Activated naive CD4-positive, alpha-beta T cell treated with anti-CD3 and anti-CD28 coated beads for 36 hours (primary cell): ENCODE results near the gene CFAP61. TPM values are rescaled to one million over a fixed set of nuclear protein-coding genes. Genes with fewer than 3 reads are reported as not detected.

ENCODE experiments used
- CTCF ChIA-PET: fragments of 350-600 bp; sonication (Branson Sonifier 250); formaldehyde crosslinking; loops from one replicate; lab custom pipeline; 2021; ENCODE audit warnings: antibody characterized with exemption; lab: Charles Lee
- DNase-seq: peaks from one replicate; pipeline ENCODE4 v3.0.0-alpha.2; 2020
- H3K27ac Mint-ChIP-seq: one replicate; pipeline ENCODE4 v1.8.0; 2021; ENCODE audit warnings: mild to moderate bottlenecking, mixed read lengths
- H3K27me3 Mint-ChIP-seq: one replicate; pipeline ENCODE4 v1.8.0; 2021; ENCODE audit warnings: low read depth, mixed read lengths
- H3K36me3 Mint-ChIP-seq: one replicate; pipeline ENCODE4 v1.8.0; 2021; ENCODE audit warnings: low read depth, mixed read lengths
- H3K4me1 Mint-ChIP-seq: one replicate; pipeline ENCODE4 v1.8.0; 2021; ENCODE audit warnings: low read depth, mixed read lengths
- H3K4me3 Mint-ChIP-seq: one replicate; pipeline ENCODE4 v1.8.0; 2021; ENCODE audit warnings: mild to moderate bottlenecking, moderate library complexity, mixed read lengths
- H3K9me3 Mint-ChIP-seq: one replicate; pipeline ENCODE4 v1.8.0; 2021; ENCODE audit warnings: mixed read lengths
- intact Hi-C: fragments of 100-400 bp; cut with micrococcal nuclease; formaldehyde crosslinking; loops from one replicate; pipeline ENCODE4 v1.15.1; 2023
- total RNA-seq, 2 experiments: library from RNA; stranded (reverse); gene quantifications; one replicate each; pipeline ENCODE4 v1.2.3, GENCODE V29; 2021

The CFAP61 gene
- total RNA-seq, 2 experiments from 2014 or later = not detected

GRCh38 chr20:20401991-20402390 is 349.7 kb downstream of the CFAP61 start:
- Mint-ChIP-seq H3K36me3 (peaks cover 5% of the 10 kb centered on the region), H3K4me1 (peaks cover 1% of the 10 kb centered on the region), H3K9me3 (no peaks in the 10 kb centered on the region), H3K27ac (no peak overlapping the region), H3K27me3 (no peaks in the 10 kb centered on the region), H3K4me3 (no peak overlapping the region)
- CTCF ChIA-PET = interaction anchor here (1.1 kb wide), 1 partner anchor 11 kb away, joined by 3 read pairs; no protein-coding TSS in a partner anchor
- DNase-seq = no peak
- intact Hi-C loops = no loop called here

GRCh38 chr20:20404633-20405032 is 352.3 kb downstream of the CFAP61 start:
- Mint-ChIP-seq H3K4me1 (peaks cover 1% of the 10 kb centered on the region), H3K4me3 (no peak overlapping the region), H3K27ac (no peak overlapping the region), H3K36me3 (peaks cover 3% of the 10 kb centered on the region), H3K9me3 (no peaks in the 10 kb centered on the region), H3K27me3 (no peaks in the 10 kb centered on the region)
- CTCF ChIA-PET = no interaction called here
- DNase-seq = no peak
- intact Hi-C loops = no loop called here

- DNase-seq = no peak
- intact Hi-C loops = no loop called here
- CTCF ChIA-PET = no interaction called here
- no peaks in the 10 kb centered on the region for H3K27me3 Mint-ChIP-seq
- peaks cover 1% of the 10 kb centered on the region for H3K4me1 Mint-ChIP-seq
- no peak overlapping the region for H3K4me3 Mint-ChIP-seq
- H3K27ac Mint-ChIP-seq = no peak overlapping the region
- peaks cover 2% of the 10 kb centered on the region for H3K36me3 Mint-ChIP-seq
- no peaks in the 10 kb centered on the region for H3K9me3 Mint-ChIP-seq
These were observed 353.3 kb downstream of the CFAP61 start for GRCh38 chr20:20405623-20406022.

- DNase-seq = no peak
- Mint-ChIP-seq H3K9me3 (no peaks in the 10 kb centered on the region), H3K36me3 (no peaks in the 10 kb centered on the region), H3K27ac (no peak overlapping the region), H3K4me1 (peaks cover 1% of the 10 kb centered on the region), H3K4me3 (no peak overlapping the region), H3K27me3 (no peaks in the 10 kb centered on the region)
- intact Hi-C loops = no loop called here
- CTCF ChIA-PET = no interaction called here
These were observed 354.0 kb downstream of the CFAP61 start for GRCh38 chr20:20406306-20406705.

DNA sequence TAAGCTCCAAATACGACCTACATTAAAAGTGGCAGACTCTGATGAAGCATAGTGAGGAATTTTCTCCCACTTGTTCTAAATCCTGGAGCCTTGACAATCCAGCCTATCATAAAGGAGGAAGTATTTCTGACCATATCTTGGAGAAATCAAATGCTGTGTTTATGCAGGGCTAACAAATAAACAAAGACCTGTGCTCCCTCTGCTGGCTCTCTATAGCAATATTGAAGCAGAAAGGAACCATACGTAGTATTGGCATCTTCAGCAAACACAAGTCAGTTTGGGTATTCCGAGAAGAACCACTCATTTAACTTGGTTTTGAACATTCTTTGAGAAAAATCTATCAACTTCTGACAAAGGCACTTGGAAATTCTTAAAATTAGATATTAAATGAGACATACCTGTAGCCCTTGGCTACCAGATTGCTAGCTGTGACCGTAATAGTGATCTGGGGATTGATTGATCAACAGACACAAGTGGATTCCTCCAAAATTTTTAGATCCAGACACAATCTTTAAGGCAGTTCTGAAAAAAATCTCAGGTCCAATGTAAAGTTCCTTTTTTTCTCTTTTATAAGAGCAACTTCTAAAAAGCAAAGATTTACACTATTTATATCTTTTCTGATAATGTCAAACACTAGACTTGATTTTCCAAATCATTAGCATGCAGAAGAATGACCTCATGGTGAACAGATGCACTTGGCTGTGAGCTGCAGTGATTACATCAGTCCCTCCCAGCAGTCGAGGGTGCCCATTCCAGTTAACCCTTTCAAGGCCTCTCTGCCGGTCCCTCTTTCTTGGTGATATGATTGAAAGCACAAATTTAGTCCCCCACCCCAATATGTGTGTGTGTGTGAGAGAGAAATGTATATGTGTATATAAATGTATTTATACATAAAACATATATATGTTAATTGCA is 355.8 kb downstream of the CFAP61 start:
- intact Hi-C loops = no loop called here
- DNase-seq = no peak
- Mint-ChIP-seq H3K9me3 (no peaks in the 10 kb centered on the region), H3K27me3 (no peaks in the 10 kb centered on the region), H3K36me3 (peaks cover 2% of the 10 kb centered on the region), H3K4me3 (no peak overlapping the region), H3K4me1 (peaks cover 8% of the 10 kb centered on the region), H3K27ac (no peak overlapping the region)
- CTCF ChIA-PET = no interaction called here

DNA sequence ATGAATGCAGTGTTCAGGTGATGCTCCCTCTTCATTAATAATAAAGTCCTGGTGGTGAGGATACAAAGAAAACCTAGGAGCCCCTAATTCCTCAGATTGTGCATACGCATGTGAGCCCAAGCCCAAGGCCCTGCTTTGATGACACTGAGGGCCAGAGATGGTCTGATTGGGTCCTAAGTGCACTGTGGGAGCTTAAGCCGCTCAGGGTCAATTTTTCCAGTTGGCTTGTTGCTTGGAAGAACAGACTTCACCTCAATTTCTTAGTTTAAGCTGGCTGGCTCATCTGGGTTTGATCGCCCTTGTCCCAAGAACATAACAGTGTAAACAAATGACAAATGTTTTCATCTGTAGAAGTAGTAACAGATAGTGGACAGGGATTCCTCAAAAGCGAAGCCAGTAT is 357.0 kb downstream of the CFAP61 start:
- CTCF ChIA-PET = no interaction called here
- Mint-ChIP-seq H3K27me3 (no peaks in the 10 kb centered on the region), H3K4me3 (no peak overlapping the region), H3K27ac (no peak overlapping the region), H3K36me3 (peaks cover 2% of the 10 kb centered on the region), H3K4me1 (peaks cover 7% of the 10 kb centered on the region), H3K9me3 (no peaks in the 10 kb centered on the region)
- no peak for DNase-seq
- intact Hi-C loops = no loop called here

Other genes with a start within 250 kb of the CFAP61 start
- gene NAA20, start 35.2 kb upstream of the CFAP61 start, total RNA-seq = 10 to 100 TPM; 59.5 to 65.5 TPM
- 10 to 100 TPM; 14.1 to 15.7 TPM for gene CRNKL1, start 66 bp upstream of the CFAP61 start, total RNA-seq